Urinary bladder (tissue), 4 donors: ENCODE measurements around the gene ST3GAL4. TPM values are rescaled to one million over a fixed set of nuclear protein-coding genes. Genes with fewer than 3 reads are reported as not detected.
"Not testable (repeated sequence)": the region's sequence is repeated elsewhere in the genome, so short reads cannot be mapped to it uniquely, and the experiment has no call there.

Experiments
- DNase-seq: peaks from one replicate; pipeline ENCODE4 v3.0.0-alpha.2; 2015; ENCODE audit errors: extremely low spot score
- H3K27ac ChIP-seq: one replicate; pipeline ENCODE4 v1.5.1; 2013; ENCODE audit warnings: low read depth, mild to moderate bottlenecking, moderate library complexity
- H3K36me3 ChIP-seq: one replicate; pipeline ENCODE4 v1.6.1; 2013; ENCODE audit warnings: mild to moderate bottlenecking, moderate library complexity; ENCODE audit not compliant: insufficient read depth
- H3K4me1 ChIP-seq: one replicate; pipeline ENCODE4 v1.6.1; 2013; ENCODE audit warnings: mild to moderate bottlenecking, moderate library complexity; ENCODE audit not compliant: insufficient read depth
- H3K4me3 ChIP-seq: one replicate; pipeline ENCODE4 v1.5.1; 2013; ENCODE audit warnings: low read depth, low read length
- WGBS: extraction: QIAGEN DNeasy Blood & Tissue Kit; methylation state at CpG from one replicate; pipeline ENCODE4 v1.1.7; 2013; 5-methylcytosine and 5-hydroxymethylcytosine counted together
- polyA plus RNA-seq: library from polyadenylated mRNA; stranded (reverse); fragments of 200-250 nt; gene quantifications from one replicate; pipeline ENCODE4 v1.2.3, GENCODE V29; 2013
- total RNA-seq: library from RNA; depleted of rRNA; stranded (reverse); fragments of >200 nt; gene quantifications from one replicate; pipeline ENCODE4 v1.2.3, GENCODE V29; 2014
- donor health status: healthy with polysubstance abuse.
- donor health status: healthy.

The ST3GAL4 gene
- total and polyA plus RNA-seq, 2 donors, result 35.2 to 48.5 TPM

GRCh38 chr11:126367806-126368205 lies 12.3 kb downstream of the ST3GAL4 start:
- not testable (repeated sequence) for H3K36me3 ChIP-seq, H3K4me1 ChIP-seq, DNase-seq, H3K4me3 ChIP-seq, H3K27ac ChIP-seq
- 97% methylated on average over 5 of the region's 5 CpGs for WGBS

- H3K4me3 ChIP-seq, H3K27ac ChIP-seq, DNase-seq, H3K36me3 ChIP-seq, H3K4me1 ChIP-seq: not testable (repeated sequence)
- 70% methylated on average over 11 of the region's 11 CpGs for WGBS
Measured at GRCh38 chr11:126368336-126369119, 13.0 kb downstream of the ST3GAL4 start.

- no peak for DNase-seq
- Histone ChIP-seq H3K4me3 (no peak overlapping the region), H3K27ac (no peak overlapping the region), H3K4me1 (no peaks in the 10 kb centered on the region), H3K36me3 (no peaks in the 10 kb centered on the region)
- WGBS, result 82% methylated on average over 3 of the region's 3 CpGs
Measured at GRCh38 chr11:126370016-126370415, 14.5 kb downstream of the ST3GAL4 start.

GRCh38 chr11:126371595-126371994 lies 16.1 kb downstream of the ST3GAL4 start:
- DNase-seq, result no peak
- Histone ChIP-seq H3K4me1 (no peaks in the 10 kb centered on the region), H3K4me3 (no peak overlapping the region), H3K36me3 (no peaks in the 10 kb centered on the region), H3K27ac (no peak overlapping the region)
- 94% methylated on average over 7 of the region's 7 CpGs for WGBS

GRCh38 chr11:126373389-126374066 lies 18.0 kb downstream of the ST3GAL4 start:
- 67% methylated on average over 12 of the region's 12 CpGs for WGBS
- not testable (repeated sequence) for DNase-seq, H3K4me1 ChIP-seq, H3K27ac ChIP-seq, H3K36me3 ChIP-seq, H3K4me3 ChIP-seq

GRCh38 chr11:126374562-126375300 lies 19.2 kb downstream of the ST3GAL4 start:
- DNase-seq, H3K27ac ChIP-seq, H3K4me3 ChIP-seq, H3K4me1 ChIP-seq, H3K36me3 ChIP-seq: not testable (repeated sequence)
- WGBS, result 90% methylated on average over 20 of the region's 28 CpGs

GRCh38 chr11:126375726-126376125 lies 20.2 kb downstream of the ST3GAL4 start:
- Histone ChIP-seq H3K4me3 (no peak overlapping the region), H3K4me1 (no peaks in the 10 kb centered on the region), H3K27ac (no peak overlapping the region), H3K36me3 (no peaks in the 10 kb centered on the region)
- 58% methylated on average over 7 of the region's 7 CpGs for WGBS
- no peak for DNase-seq

- no peaks in the 10 kb centered on the region for H3K4me1 ChIP-seq
- DNase-seq, result no peak
Measured at GRCh38 chr11:126378763-126379162, 23.3 kb downstream of the ST3GAL4 start.

GRCh38 chr11:126380909-126381308 lies 25.4 kb downstream of the ST3GAL4 start:
- Histone ChIP-seq H3K4me1 (no peaks in the 10 kb centered on the region), H3K4me3 (no peak overlapping the region), H3K27ac (no peak overlapping the region), H3K36me3 (no peaks in the 10 kb centered on the region)
- WGBS, result 90% methylated on average over 4 of the region's 4 CpGs
- no peak for DNase-seq

More at GRCh38 chr11:126378763-126379162, 23.3 kb downstream of the ST3GAL4 start:
- 48% methylated on average over 4 of the region's 4 CpGs for WGBS
- Histone ChIP-seq H3K27ac (no peak overlapping the region), H3K36me3 (no peaks in the 10 kb centered on the region), H3K4me3 (no peak overlapping the region)

- not testable (repeated sequence) for DNase-seq
Measured at GRCh38 chr11:126381960-126382359, 26.5 kb downstream of the ST3GAL4 start.

GRCh38 chr11:126382641-126383040 lies 27.2 kb downstream of the ST3GAL4 start:
- WGBS, result 97% methylated on average over 4 of the region's 4 CpGs
- not testable (repeated sequence) for H3K27ac ChIP-seq, H3K4me1 ChIP-seq, H3K36me3 ChIP-seq, DNase-seq, H3K4me3 ChIP-seq

More at GRCh38 chr11:126381960-126382359, 26.5 kb downstream of the ST3GAL4 start:
- not testable (repeated sequence) for H3K4me1 ChIP-seq, H3K4me3 ChIP-seq, H3K36me3 ChIP-seq, H3K27ac ChIP-seq
- WGBS, result 84% methylated on average over 5 of the region's 10 CpGs

- H3K36me3 ChIP-seq, result no peaks in the 10 kb centered on the region
- DNase-seq, result no peak
- no peak overlapping the region for H3K27ac ChIP-seq
- H3K4me1 ChIP-seq, result no peaks in the 10 kb centered on the region
- 84% methylated on average over 20 of the region's 20 CpGs for WGBS
- H3K4me3 ChIP-seq, result no peak overlapping the region
Measured at GRCh38 chr11:126383339-126384335, 28.2 kb downstream of the ST3GAL4 start.
